H1 (cell line): ENCODE results near the gene UCP2. TPM values are rescaled to one million over a fixed set of nuclear protein-coding genes. Genes with fewer than 3 reads are reported as not detected.

Experiments used
- CTCF ChIA-PET: fragments of 300-600 bp; sonication (Branson Sonifier 250); formaldehyde crosslinking; loops from one replicate; lab custom pipeline; 2021; ENCODE audit not compliant: partially characterized antibody; lab: Charles Lee
- POLR2A ChIA-PET: fragments of 300-600 bp; sonication (Branson Sonifier 250); formaldehyde crosslinking; loops from one replicate; lab custom pipeline; 2021; ENCODE audit warnings: inconsistent platforms; ENCODE audit not compliant: partially characterized antibody; lab: Charles Lee
- DNase-seq, 2 experiments: peaks; one replicate each; pipeline versions ENCODE4 v3.0.0 to v3.0.0-alpha.2; 2010 to 2022; ENCODE audit warnings: low spot score in 2 of 2, low read depth in 1 of 2, mixed read lengths in 1 of 2
- FAIRE-seq: peaks from 2 replicates; lab custom pipeline; 2011; peaks lifted over from hg19 to GRCh38; lab: Jason Lieb, UNC
- H2AFZ ChIP-seq: 2 replicates; pipeline ENCODE4 v1.8.1; 2012; ENCODE audit warnings: low read length, inconsistent platforms
- H2AK5ac ChIP-seq: 2 replicates; pipeline ENCODE4 v1.6.1; 2013; ENCODE audit warnings: low read depth, low read length
- H2BK120ac ChIP-seq: replicated peaks from 2 replicates; pipeline ENCODE3; 2013; ENCODE audit warnings: low read depth, low read length, inconsistent platforms
- H2BK12ac ChIP-seq: 2 replicates; pipeline ENCODE4 v1.6.1; 2013; ENCODE audit warnings: low read depth, low read length
- H2BK15ac ChIP-seq: 2 replicates; pipeline ENCODE4 v1.6.1; 2013; ENCODE audit warnings: low read length
- H2BK20ac ChIP-seq: 2 replicates; pipeline ENCODE4 v1.6.1; 2013; ENCODE audit warnings: low read length
- H2BK5ac ChIP-seq: 2 replicates; pipeline ENCODE4 v1.6.1; 2013; ENCODE audit warnings: low read depth, low read length
- H3K14ac ChIP-seq: 2 replicates; pipeline ENCODE4 v1.6.1; 2013; ENCODE audit warnings: inconsistent platforms; ENCODE audit not compliant: insufficient read length
- H3K18ac ChIP-seq: 2 replicates; pipeline ENCODE4 v1.6.1; 2013; ENCODE audit warnings: low read length; ENCODE audit errors: extremely low read depth
- H3K23ac ChIP-seq: 2 replicates; pipeline ENCODE4 v1.6.1; 2013; ENCODE audit warnings: inconsistent platforms; ENCODE audit not compliant: insufficient read length
- H3K23me2 ChIP-seq: 2 replicates; pipeline ENCODE4 v1.6.1; 2013; ENCODE audit warnings: low read depth, low read length
- H3K27ac ChIP-seq: 2 replicates; pipeline ENCODE4 v1.6.1; 2011; ENCODE audit warnings: low read depth, low read length, inconsistent platforms
- H3K27me3 ChIP-seq, 4 experiments: replicated peaks in 1 of 4; 1 replicate in 1 of 4; 2 replicates in 3 of 4; pipeline versions ENCODE4 v1.6.1 to v1.8.1; 2011 to 2013; ENCODE audit warnings: low read length in 3 of 4, mild to moderate bottlenecking in 3 of 4, inconsistent platforms in 2 of 4, mixed read lengths in 2 of 4, moderate library complexity in 1 of 4; ENCODE audit not compliant: control insufficient read depth in 3 of 4, insufficient read depth in 3 of 4; ENCODE audit errors: extremely low read depth in 1 of 4
- H3K36me3 ChIP-seq, 4 experiments: 2 replicates each; pipeline versions ENCODE4 v1.6.1 to v1.8.1; 2011 to 2013; ENCODE audit warnings: mild to moderate bottlenecking in 4 of 4, low read length in 3 of 4, moderate library complexity in 2 of 4, control low read depth in 1 of 4, inconsistent platforms in 1 of 4; ENCODE audit not compliant: insufficient read depth in 4 of 4, control insufficient read depth in 2 of 4
- H3K4ac ChIP-seq: replicated peaks from 2 replicates; pipeline ENCODE3; 2013; ENCODE audit warnings: low read length, low read depth, mixed read lengths, inconsistent platforms; ENCODE audit not compliant: insufficient read length
- H3K4me1 ChIP-seq, 4 experiments: replicated peaks in 1 of 4; 1 replicate in 1 of 4; 2 replicates in 3 of 4; pipeline versions ENCODE4 v1.6.1 to v1.8.1; 2011 to 2013; ENCODE audit warnings: low read length in 3 of 4, inconsistent platforms in 2 of 4, mixed read lengths in 1 of 4; ENCODE audit not compliant: insufficient read depth in 4 of 4, control insufficient read depth in 3 of 4
- H3K4me2 ChIP-seq, 2 experiments: 2 replicates each; pipeline versions ENCODE4 v1.6.1 to v1.8.1; 2011 to 2013; ENCODE audit warnings: low read depth in 2 of 2, low read length in 2 of 2, control low read depth in 1 of 2, inconsistent platforms in 1 of 2, mild to moderate bottlenecking in 1 of 2; ENCODE audit not compliant: insufficient read depth in 1 of 2
- H3K4me3 ChIP-seq, 4 experiments: fragments of 200-600, 300-600 bp in 1 of 4; sonication (generic), shearing (Covaris generic), sonication (Bioruptor Twin) in 1 of 4; 2 replicates each; pipeline versions ENCODE4 v1.5.1 to v1.8.1; 2011 to 2016; ENCODE audit warnings: low read length in 4 of 4, low read depth in 3 of 4, control low read depth in 2 of 4, inconsistent platforms in 2 of 4, mild to moderate bottlenecking in 2 of 4, mixed read lengths in 1 of 4, moderate library complexity in 1 of 4; ENCODE audit not compliant: insufficient read depth in 2 of 4; ENCODE audit errors: extremely low read depth in 1 of 4
- H3K56ac ChIP-seq: replicated peaks from 2 replicates; pipeline ENCODE3; 2013; ENCODE audit warnings: low read depth, mild to moderate bottlenecking, mixed read lengths, low read length, inconsistent platforms; ENCODE audit not compliant: insufficient read length
- H3K79me1 ChIP-seq: 2 replicates; pipeline ENCODE4 v1.6.1; 2013; ENCODE audit warnings: low read depth, low read length, control low read depth
- H3K79me2 ChIP-seq, 2 experiments: 2 replicates each; pipeline versions ENCODE4 v1.6.1 to v1.8.1; 2012 to 2013; ENCODE audit warnings: low read length in 2 of 2, mild to moderate bottlenecking in 2 of 2, inconsistent platforms in 1 of 2; ENCODE audit not compliant: insufficient read depth in 2 of 2, control insufficient read depth in 1 of 2
- H3K9ac ChIP-seq, 4 experiments: replicated peaks in 1 of 4; 1 replicate in 1 of 4; 2 replicates in 3 of 4; pipeline versions ENCODE4 v1.6.1 to v1.8.1; 2011 to 2013; ENCODE audit warnings: low read depth in 3 of 4, low read length in 3 of 4, control low read depth in 2 of 4, mild to moderate bottlenecking in 2 of 4, moderate library complexity in 2 of 4, inconsistent platforms in 1 of 4; ENCODE audit errors: extremely low read depth in 1 of 4
- H3K9me3 ChIP-seq, 2 experiments: 2 replicates each; pipeline versions ENCODE4 v1.6.1 to v1.8.1; 2012 to 2013; ENCODE audit warnings: mild to moderate bottlenecking in 2 of 2, moderate library complexity in 2 of 2, control low read depth in 1 of 2, inconsistent platforms in 1 of 2, low read depth in 1 of 2, low read length in 1 of 2, mixed read lengths in 1 of 2; ENCODE audit not compliant: insufficient read depth in 2 of 2
- H4K20me1 ChIP-seq, 2 experiments: replicated peaks in 1 of 2; 2 replicates each; pipeline versions ENCODE3 to v1.8.1; 2011 to 2013; ENCODE audit warnings: inconsistent platforms in 2 of 2, low read length in 2 of 2, mild to moderate bottlenecking in 1 of 2; ENCODE audit not compliant: insufficient read depth in 2 of 2, control insufficient read depth in 1 of 2
- H4K5ac ChIP-seq: 2 replicates; pipeline ENCODE4 v1.6.1; 2013; ENCODE audit warnings: low read length, low read depth, mixed read lengths, inconsistent platforms; ENCODE audit not compliant: insufficient read length
- H4K8ac ChIP-seq: 2 replicates; pipeline ENCODE4 v1.8.0; 2013; ENCODE audit warnings: mild to moderate bottlenecking, moderate library complexity, low read length, inconsistent platforms; ENCODE audit not compliant: insufficient read depth; ENCODE audit errors: extremely low read depth
- H4K91ac ChIP-seq: replicated peaks from 2 replicates; pipeline ENCODE3; 2013; ENCODE audit warnings: low read length, mixed read lengths, inconsistent platforms; ENCODE audit not compliant: insufficient read length
- EGR1 ChIP-seq: IDR thresholded peaks from 2 replicates; pipeline ENCODE4 v1.6.1; 2011; ENCODE audit warnings: low read depth, low read length, borderline replicate concordance
- EP300 ChIP-seq, 2 experiments: IDR thresholded peaks; 1 replicate in 1 of 2; 2 replicates in 1 of 2; pipeline ENCODE4 v1.6.1; 2011 to 2012; ENCODE audit warnings: low read depth in 2 of 2, low read length in 2 of 2, mild to moderate bottlenecking in 2 of 2, borderline replicate concordance in 1 of 2, inconsistent platforms in 1 of 2, moderate library complexity in 1 of 2
- GABPA ChIP-seq: IDR thresholded peaks from 2 replicates; pipeline ENCODE4 v1.6.1; 2011; ENCODE audit warnings: mild to moderate bottlenecking, low read length, moderate library complexity, borderline replicate concordance; ENCODE audit not compliant: insufficient read depth
- GTF2F1 ChIP-seq: IDR thresholded peaks from 2 replicates; pipeline ENCODE4 v1.6.1; 2012; ENCODE audit warnings: low read depth, low read length, improper control_type of control experiment, borderline replicate concordance
- POLR2A ChIP-seq, 2 experiments: IDR thresholded peaks; 1 replicate in 1 of 2; 2 replicates in 1 of 2; pipeline ENCODE4 v1.6.1; 2011; ENCODE audit warnings: low read depth in 2 of 2, low read length in 2 of 2, mild to moderate bottlenecking in 2 of 2; ENCODE audit errors: control extremely low read depth in 1 of 2
- SIRT6 ChIP-seq: IDR thresholded peaks from one replicate; pipeline ENCODE4 v1.7.1; 2012; ENCODE audit warnings: low read length, inconsistent platforms
- SP1 ChIP-seq: IDR thresholded peaks from 2 replicates; pipeline ENCODE4 v1.6.1; 2011; ENCODE audit warnings: low read depth, low read length
- SP2 ChIP-seq: IDR thresholded peaks from 2 replicates; pipeline ENCODE4 v1.6.1; 2012; ENCODE audit warnings: mild to moderate bottlenecking, low read length, inconsistent platforms
- WGBS, 2 experiments: shearing (Covaris generic) in 1 of 2; methylation state at CpG; one replicate each; pipeline versions ENCODE4 v1.1.6 to v1.1.7; 2013 to 2015; ENCODE audit warnings: low lambda C conversion rate in 2 of 2, mixed read lengths in 2 of 2, inconsistent platforms in 1 of 2, low coverage in 1 of 2, missing lambda C conversion rate in 1 of 2; ENCODE audit not compliant: insufficient replicate concordance in 2 of 2, insufficient coverage in 1 of 2, insufficient read length in 1 of 2; ENCODE audit errors: extremely low coverage in 1 of 2, missing lambda C conversion rate in 1 of 2; 5-methylcytosine and 5-hydroxymethylcytosine counted together
- polyA plus RNA-seq, 7 experiments: library from polyadenylated mRNA; depleted of rRNA in 3 of 7; stranded (reverse) in 5 of 7; unstranded in 2 of 7; fragments of >200 nt in 5 of 7; fragments of 200-250 nt in 2 of 7; gene quantifications; 1 replicate in 5 of 7; 2 replicates in 1 of 7; 4 replicates in 1 of 7; pipeline versions ENCODE4 v1.2.1 to v1.2.3, GENCODE V29; 2011 to 2013; ENCODE audit warnings: missing spikeins in 2 of 7, mixed read lengths in 2 of 7
- total RNA-seq: library from RNA; stranded (reverse); fragmentation: NEBNext Ultra II Directional; extraction: Animal tissue kit (Norgen Biotek cat#: 25700); gene quantifications from 2 replicates; pipeline ENCODE4 v1.2.1, GENCODE V29; 2021
- TF ChIP-seq, protein P1 (sequence below): IDR thresholded peaks from 2 replicates; pipeline ENCODE4 v1.6.1; 2011; ENCODE audit warnings: low read depth, mild to moderate bottlenecking, low read length; ENCODE audit not compliant: insufficient read depth

Gene UCP2
- total and polyA plus RNA-seq, 2 of the 8 experiments (the other 6 are each of a cell fraction or from before 2014, with no cell fraction given): 46.2 to 55.2 TPM

DNA sequence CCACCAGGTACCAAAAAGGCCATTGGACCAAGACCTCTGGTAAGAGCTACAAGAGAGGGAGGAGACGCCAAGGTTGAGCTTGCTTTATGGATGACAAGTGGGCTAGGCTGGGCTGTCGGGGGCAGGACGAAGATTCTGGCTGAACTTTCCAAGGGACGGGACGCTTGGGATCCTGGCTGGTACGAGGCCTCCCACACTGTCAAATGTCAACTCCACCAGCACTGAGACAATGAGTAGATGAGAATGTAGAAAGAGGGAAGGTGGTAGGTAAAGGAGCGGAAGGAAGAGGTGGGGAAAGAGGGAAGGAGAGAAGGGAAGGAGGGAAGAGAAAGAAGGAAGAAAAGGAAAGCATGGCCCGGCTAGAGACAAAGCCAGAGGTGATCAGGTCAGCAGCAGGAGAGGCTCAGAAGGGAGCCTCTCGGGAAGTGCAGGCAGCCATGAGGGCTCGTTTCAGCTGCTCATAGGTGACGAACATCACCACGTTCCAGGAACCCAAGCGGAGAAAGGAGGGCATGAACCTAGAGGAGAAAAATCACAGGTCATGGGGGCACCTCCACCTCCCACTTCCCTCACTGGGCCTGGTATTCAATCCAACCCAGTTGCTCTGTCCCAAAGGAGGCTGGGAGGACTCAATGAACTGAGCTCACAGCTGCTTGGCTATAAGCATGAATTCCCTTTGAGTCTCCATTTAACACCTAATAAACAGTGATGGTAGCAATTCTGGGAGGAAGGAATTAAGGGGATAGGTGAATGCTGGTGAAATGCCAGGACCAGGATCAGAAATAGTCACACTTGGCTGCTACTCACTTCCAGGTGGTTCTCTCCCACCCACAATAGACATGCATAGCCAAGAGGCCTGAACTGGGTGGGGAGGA lies 7.8 kb downstream of the UCP2 start:
- CTCF ChIA-PET: interaction anchor here (1.5 kb wide), 1 partner anchor 11 kb away, joined by 4 read pairs; no protein-coding TSS in a partner anchor
- no peak overlapping the region for H4K8ac ChIP-seq
- no peaks in the 10 kb centered on the region for H3K9me3 ChIP-seq
- H3K23ac ChIP-seq: no peak overlapping the region
- H4K91ac ChIP-seq: no peak overlapping the region
- H2AFZ ChIP-seq: no peak overlapping the region
- no peak overlapping the region for H3K9ac ChIP-seq
- H4K5ac ChIP-seq: no peak overlapping the region
- no peak overlapping the region for H2BK15ac ChIP-seq
- H2BK20ac ChIP-seq: no peak overlapping the region
- H3K27ac ChIP-seq: no peak overlapping the region
- peaks cover 20 to 52% (median 37%) of the 10 kb centered on the region in 4 experiments for H3K36me3 ChIP-seq
- peaks cover 0 to under 1% (median 0%) of the 10 kb centered on the region in 4 experiments; a peak in 1 of 7 replicates for H3K4me1 ChIP-seq
- H2BK12ac ChIP-seq: no peak overlapping the region
- H3K79me2 ChIP-seq: no peaks in the 10 kb centered on the region
- H3K14ac ChIP-seq: no peak overlapping the region
- no peaks in the 10 kb centered on the region for H3K79me1 ChIP-seq
- POLR2A ChIA-PET: interaction anchor here (1.3 to 8.8 kb wide), 5 partner anchors 7 to 196 kb away, joined by 3 to 94 read pairs (median 8); partner anchors contain the start of genes C2CD3, PPME1 and UCP2
- H2BK120ac ChIP-seq: no peak overlapping the region
- peaks cover 0 to 8% of the 10 kb centered on the region in 2 experiments for H4K20me1 ChIP-seq
- no peak overlapping the region for H2BK5ac ChIP-seq
- FAIRE-seq: no peak
- no peak overlapping the region for H3K4me3 ChIP-seq
- H3K27me3 ChIP-seq: no peaks in the 10 kb centered on the region
- WGBS, 2 experiments: 94 to 100% methylated on average over 1 to 10 of the region's 13 CpGs
- no peak overlapping the region for H3K4me2 ChIP-seq
- no peak overlapping the region for H2AK5ac ChIP-seq
- H3K56ac ChIP-seq: no peak overlapping the region
- H3K23me2 ChIP-seq: no peaks in the 10 kb centered on the region
- H3K4ac ChIP-seq: no peak overlapping the region
- no peak for DNase-seq
- no peak overlapping the region for H3K18ac ChIP-seq
- no peak for TF ChIP-seq EP300 (IDR thresholded peaks at IDR 0.05; ENCODE audit: borderline replicate concordance in 1 of 2, low read depth in 2 of 2, low read length in 2 of 2)
- no peak for TF ChIP-seq SP2
- TF ChIP-seq GTF2F1: no peak
- TF ChIP-seq, protein P1, sequence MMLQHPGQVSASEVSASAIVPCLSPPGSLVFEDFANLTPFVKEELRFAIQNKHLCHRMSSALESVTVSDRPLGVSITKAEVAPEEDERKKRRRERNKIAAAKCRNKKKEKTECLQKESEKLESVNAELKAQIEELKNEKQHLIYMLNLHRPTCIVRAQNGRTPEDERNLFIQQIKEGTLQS: no peak
- no peak for TF ChIP-seq SIRT6
- no peak for TF ChIP-seq POLR2A (IDR thresholded peaks at IDR 0.05; ENCODE audit: control extremely low read depth in 1 of 2, low read depth in 2 of 2, low read length in 2 of 2)
- no peak for TF ChIP-seq EGR1
- no peak for TF ChIP-seq GABPA
- no peak for TF ChIP-seq SP1
